Measurements from ENCODE around the gene LRRC38.

The LRRC38 gene

DNA sequence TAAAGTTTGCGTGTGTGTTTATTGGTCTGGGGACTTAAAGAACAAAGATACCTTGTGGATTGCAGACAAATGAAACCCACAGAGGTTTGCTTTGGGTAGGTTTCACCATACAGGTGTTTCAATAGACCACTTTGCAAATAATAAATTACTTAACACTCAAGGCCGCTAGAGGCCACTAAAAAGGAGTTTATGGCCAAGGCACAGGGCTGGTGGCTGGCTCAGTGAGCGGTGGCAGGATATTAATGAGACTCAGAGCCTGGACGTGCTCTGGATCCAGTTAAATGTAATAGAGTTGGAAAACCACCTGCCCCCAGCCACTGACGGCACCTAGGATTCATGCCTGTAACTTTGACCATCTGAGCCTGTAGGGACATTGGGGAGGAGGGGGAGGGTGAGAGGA, 44.5 kb downstream of the LRRC38 start:
- TF ChIP-seq, protein P1, sequence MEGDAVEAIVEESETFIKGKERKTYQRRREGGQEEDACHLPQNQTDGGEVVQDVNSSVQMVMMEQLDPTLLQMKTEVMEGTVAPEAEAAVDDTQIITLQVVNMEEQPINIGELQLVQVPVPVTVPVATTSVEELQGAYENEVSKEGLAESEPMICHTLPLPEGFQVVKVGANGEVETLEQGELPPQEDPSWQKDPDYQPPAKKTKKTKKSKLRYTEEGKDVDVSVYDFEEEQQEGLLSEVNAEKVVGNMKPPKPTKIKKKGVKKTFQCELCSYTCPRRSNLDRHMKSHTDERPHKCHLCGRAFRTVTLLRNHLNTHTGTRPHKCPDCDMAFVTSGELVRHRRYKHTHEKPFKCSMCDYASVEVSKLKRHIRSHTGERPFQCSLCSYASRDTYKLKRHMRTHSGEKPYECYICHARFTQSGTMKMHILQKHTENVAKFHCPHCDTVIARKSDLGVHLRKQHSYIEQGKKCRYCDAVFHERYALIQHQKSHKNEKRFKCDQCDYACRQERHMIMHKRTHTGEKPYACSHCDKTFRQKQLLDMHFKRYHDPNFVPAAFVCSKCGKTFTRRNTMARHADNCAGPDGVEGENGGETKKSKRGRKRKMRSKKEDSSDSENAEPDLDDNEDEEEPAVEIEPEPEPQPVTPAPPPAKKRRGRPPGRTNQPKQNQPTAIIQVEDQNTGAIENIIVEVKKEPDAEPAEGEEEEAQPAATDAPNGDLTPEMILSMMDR (IDR thresholded peaks at IDR 0.05; ENCODE audit: extremely low read depth, missing control alignments): no peak
- DNase-seq (ENCODE audit: low spot score): peak; percentile 24

DNA sequence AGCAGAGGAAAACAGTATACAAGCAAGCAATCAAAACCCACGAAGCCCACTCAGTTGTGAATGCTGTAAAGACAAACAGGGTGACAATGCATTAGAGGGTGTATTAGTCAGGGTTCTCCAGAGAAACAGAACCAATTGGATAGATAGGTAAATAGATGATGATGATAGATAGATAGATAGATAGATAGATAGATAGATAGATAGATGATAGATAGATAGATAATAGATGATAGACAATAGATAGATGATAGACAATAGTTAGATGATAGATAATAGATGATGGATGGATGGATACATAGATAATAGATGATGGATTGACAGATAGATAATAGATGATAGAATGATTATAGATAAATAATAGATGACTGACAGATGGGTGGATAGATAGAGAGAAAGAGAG, 48.3 kb downstream of the LRRC38 start:
- TF ChIP-seq, protein P1 (IDR thresholded peaks at IDR 0.05; ENCODE audit: extremely low read depth, missing control alignments): no peak
- no peak for DNase-seq (ENCODE audit: low spot score)

DNA sequence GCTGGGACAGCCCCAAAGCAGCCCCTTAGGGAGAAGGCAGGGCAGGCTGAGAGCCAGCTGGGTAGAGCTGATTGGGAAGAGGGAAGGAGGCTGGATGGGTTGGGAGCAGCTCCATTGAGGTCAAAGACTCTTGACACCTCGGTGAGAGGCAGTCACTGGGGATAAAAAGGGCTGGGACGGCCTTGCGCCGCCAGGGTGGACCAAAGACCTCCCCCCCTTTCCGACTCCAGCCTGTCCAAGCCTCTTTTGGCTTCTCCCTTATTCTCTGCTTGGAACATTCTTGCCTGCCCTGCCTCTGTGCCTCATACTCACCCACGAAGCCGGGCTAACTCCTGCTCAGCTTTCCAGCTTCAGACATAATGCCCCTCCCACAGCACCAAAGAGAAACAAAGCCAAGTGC, 51.1 kb downstream of the LRRC38 start:
- TF ChIP-seq, protein P1 (IDR thresholded peaks at IDR 0.05; ENCODE audit: extremely low read depth, missing control alignments): no peak
- no peak for DNase-seq (ENCODE audit: low spot score)

GRCh38 chr1:13461977-13462376, 51.8 kb downstream of the LRRC38 start:
- DNase-seq (ENCODE audit: low spot score): no peak
- TF ChIP-seq, protein P1 (IDR thresholded peaks at IDR 0.05; ENCODE audit: extremely low read depth, missing control alignments): no peak

DNA sequence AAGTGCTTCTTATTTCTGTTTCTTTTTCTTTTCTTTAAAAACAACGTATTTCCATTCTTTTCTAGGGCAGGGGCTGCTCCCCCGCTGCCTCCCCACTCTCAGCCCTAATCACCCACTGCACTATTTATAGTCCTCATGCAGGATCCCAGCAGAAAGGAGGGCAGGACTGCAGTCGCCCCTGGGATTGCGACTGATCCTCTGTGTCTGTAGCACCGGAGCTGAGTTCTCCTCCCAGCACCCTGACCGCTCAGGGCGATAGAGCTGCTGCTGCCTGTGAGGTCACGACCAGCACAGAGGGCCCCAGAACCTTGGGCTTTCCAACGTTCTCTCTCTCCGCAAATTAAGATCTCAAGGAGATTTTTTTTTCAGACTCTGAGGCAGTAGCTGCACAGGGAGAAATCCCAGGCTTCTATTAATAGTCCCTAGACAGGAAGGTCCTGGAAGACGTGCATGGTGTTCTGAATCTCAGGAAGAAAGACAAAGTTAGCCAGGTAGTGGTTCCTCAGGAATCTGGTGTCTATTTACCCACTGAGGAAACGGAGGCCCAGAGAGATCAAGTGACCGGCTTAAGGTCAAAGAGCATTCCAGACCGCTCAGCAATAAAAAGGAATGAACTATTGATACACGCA, 56.8 kb downstream of the LRRC38 start:
- no peak for DNase-seq (ENCODE audit: low spot score)
- TF ChIP-seq, protein P1 (IDR thresholded peaks at IDR 0.05; ENCODE audit: extremely low read depth, missing control alignments): no peak

DNA sequence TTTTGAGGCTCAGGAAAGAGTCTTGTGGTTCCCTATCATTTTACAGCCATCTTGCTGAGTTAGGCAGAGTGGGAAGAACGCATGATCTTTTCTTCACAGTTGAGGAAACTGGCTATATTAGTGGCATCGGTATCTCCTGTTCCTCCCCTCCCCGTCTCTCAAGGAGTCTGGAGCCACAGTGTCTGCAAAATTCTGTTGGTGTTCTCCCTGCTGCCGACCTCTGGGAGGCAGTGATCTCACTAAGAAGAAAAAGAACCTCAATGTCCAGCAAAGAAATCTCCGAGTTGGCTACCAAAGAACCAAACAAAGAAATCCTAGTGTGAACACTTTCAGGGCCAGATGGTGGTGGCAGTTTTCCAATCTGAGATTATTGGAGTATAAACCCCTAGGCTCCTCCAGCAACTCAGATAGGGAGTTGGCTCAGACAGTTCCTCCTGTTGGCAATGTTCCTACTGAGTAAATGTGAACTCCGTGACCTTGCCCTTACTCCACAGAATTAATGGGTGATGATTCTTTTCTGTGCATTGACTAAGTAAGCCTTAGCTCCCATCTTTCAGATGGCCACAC, 62.3 kb downstream of the LRRC38 start:
- no peak for DNase-seq (ENCODE audit: low spot score)
- TF ChIP-seq, protein P1 (IDR thresholded peaks at IDR 0.05; ENCODE audit: extremely low read depth, missing control alignments): no peak

GRCh38 chr1:13450204-13450603, 63.6 kb downstream of the LRRC38 start:
- DNase-seq (ENCODE audit: low spot score): no peak
- TF ChIP-seq, protein P1 (IDR thresholded peaks at IDR 0.05; ENCODE audit: extremely low read depth, missing control alignments): no peak
